SK-N-MC (cell line): ENCODE results near the gene HBEGF.

Experiments
- DNase-seq: peaks from one replicate; pipeline ENCODE4 v3.0.0-alpha.2; 2011; ENCODE audit warnings: low read depth, low spot score
- H3K27ac ChIP-seq: fragments of 200-600 bp; sonication (generic); 2 replicates; pipeline ENCODE4 v1.5.1; 2016; ENCODE audit warnings: mixed run types
- H3K36me3 ChIP-seq: fragments of 200-600 bp; sonication (generic); 2 replicates; pipeline ENCODE4 v1.6.1; 2017; ENCODE audit warnings: antibody characterized with exemption, low read length, mixed read lengths; ENCODE audit not compliant: insufficient read depth
- H3K4me3 ChIP-seq: fragments of 200-600 bp; sonication (generic); 2 replicates; pipeline ENCODE4 v1.5.1; 2016
- H3K9ac ChIP-seq: fragments of 200-600 bp; sonication (generic); 2 replicates; pipeline ENCODE4 v1.8.0; 2017; ENCODE audit warnings: mixed run types, mixed read lengths; ENCODE audit not compliant: insufficient read length
- H3K9me3 ChIP-seq: fragments of 200-600 bp; sonication (generic); 2 replicates; pipeline ENCODE4 v1.6.1; 2017; ENCODE audit warnings: low read depth, mild to moderate bottlenecking, antibody characterized with exemption, low read length, moderate library complexity, mixed read lengths
- EZH2 ChIP-seq: fragments of 200-600 bp; sonication (generic); IDR thresholded peaks from one replicate; pipeline ENCODE4 v1.6.1; 2017; ENCODE audit warnings: antibody characterized with exemption
- FOXP2 ChIP-seq: optimal IDR thresholded peaks from 2 replicates; pipeline ENCODE3; 2011; ENCODE audit warnings: mild to moderate bottlenecking, moderate library complexity; ENCODE audit not compliant: insufficient read depth; ENCODE audit errors: extremely low read length, control extremely low read depth
- POLR2AphosphoS5 ChIP-seq: IDR thresholded peaks from 2 replicates; pipeline ENCODE4 v1.6.1; 2012; ENCODE audit warnings: mild to moderate bottlenecking, low read depth, low read length, borderline replicate concordance

Gene HBEGF

GRCh38 chr5:140322751-140323731 lies 23.4 kb downstream of the HBEGF start:
- TF ChIP-seq POLR2AphosphoS5 (no peak), EZH2 (no peak), FOXP2 (no peak)
- no peak for DNase-seq
- Histone ChIP-seq H3K9me3 (no peaks in the 10 kb centered on the region), H3K9ac (no peak overlapping the region), H3K27ac (no peak overlapping the region), H3K36me3 (no peaks in the 10 kb centered on the region), H3K4me3 (no peak overlapping the region)

- no peaks in the 10 kb centered on the region for H3K9me3 ChIP-seq
- TF ChIP-seq EZH2 (no peak), POLR2AphosphoS5 (no peak), FOXP2 (no peak)
- H3K9ac ChIP-seq = no peak overlapping the region
- no peak overlapping the region for H3K4me3 ChIP-seq
- H3K27ac ChIP-seq = no peak overlapping the region
- DNase-seq = no peak
- no peaks in the 10 kb centered on the region for H3K36me3 ChIP-seq
These were observed 24.6 kb downstream of the HBEGF start for GRCh38 chr5:140321796-140322195.

GRCh38 chr5:140319833-140320232 lies 26.6 kb downstream of the HBEGF start:
- H3K27ac ChIP-seq = no peak overlapping the region
- no peak overlapping the region for H3K9ac ChIP-seq
- H3K9me3 ChIP-seq = no peaks in the 10 kb centered on the region
- no peak overlapping the region for H3K4me3 ChIP-seq
- DNase-seq = no peak
- H3K36me3 ChIP-seq = no peaks in the 10 kb centered on the region
- TF ChIP-seq POLR2AphosphoS5 (no peak), EZH2 (no peak), FOXP2 (no peak)

- TF ChIP-seq EZH2 = no peak
- TF ChIP-seq FOXP2 = no peak
- no peak for TF ChIP-seq POLR2AphosphoS5
- Histone ChIP-seq H3K9me3 (no peaks in the 10 kb centered on the region), H3K27ac (no peak overlapping the region), H3K9ac (no peak overlapping the region), H3K4me3 (no peak overlapping the region), H3K36me3 (no peaks in the 10 kb centered on the region)
- DNase-seq = no peak
These were observed 27.6 kb downstream of the HBEGF start for GRCh38 chr5:140318792-140319191.

DNA sequence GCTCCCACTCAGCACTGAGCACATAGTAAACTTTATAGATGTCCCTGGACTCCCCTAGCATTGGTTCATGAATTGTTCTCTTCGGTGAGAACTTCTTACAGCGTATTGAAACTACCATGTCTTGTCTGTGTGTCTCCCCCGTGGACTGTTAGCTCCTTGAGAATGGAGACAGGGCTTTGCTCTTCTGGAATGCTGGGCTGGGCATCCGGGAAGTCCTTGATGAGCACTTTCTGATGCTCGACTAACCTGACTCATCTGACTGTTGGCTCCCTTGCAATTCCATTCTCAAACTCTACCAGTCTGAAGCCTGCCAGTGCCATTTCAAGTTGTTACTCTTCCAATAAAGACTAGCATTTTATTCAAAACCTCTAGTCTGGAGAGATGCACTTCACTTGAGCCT lies 28.5 kb downstream of the HBEGF start:
- H3K4me3 ChIP-seq = no peak overlapping the region
- no peak overlapping the region for H3K27ac ChIP-seq
- H3K36me3 ChIP-seq = no peaks in the 10 kb centered on the region
- no peak overlapping the region for H3K9ac ChIP-seq
- DNase-seq = no peak
- TF ChIP-seq EZH2 = no peak
- H3K9me3 ChIP-seq = no peaks in the 10 kb centered on the region

GRCh38 chr5:140312791-140313189 lies 33.6 kb downstream of the HBEGF start:
- Histone ChIP-seq H3K36me3 (no peaks in the 10 kb centered on the region), H3K27ac (no peak overlapping the region), H3K4me3 (no peak overlapping the region), H3K9ac (no peak overlapping the region), H3K9me3 (no peaks in the 10 kb centered on the region)
- TF ChIP-seq FOXP2 = no peak
- no peak for TF ChIP-seq POLR2AphosphoS5
- no peak for TF ChIP-seq EZH2
- no peak for DNase-seq

GRCh38 chr5:140312067-140312790 lies 34.2 kb downstream of the HBEGF start:
- Histone ChIP-seq H3K9ac (no peak overlapping the region), H3K4me3 (no peak overlapping the region), H3K27ac (no peak overlapping the region), H3K36me3 (no peaks in the 10 kb centered on the region), H3K9me3 (no peaks in the 10 kb centered on the region)
- no peak for TF ChIP-seq EZH2
- no peak for TF ChIP-seq FOXP2
- TF ChIP-seq POLR2AphosphoS5 = no peak
- no peak for DNase-seq

- Histone ChIP-seq H3K9ac (no peak overlapping the region), H3K9me3 (no peaks in the 10 kb centered on the region), H3K36me3 (no peaks in the 10 kb centered on the region), H3K27ac (no peak overlapping the region), H3K4me3 (no peak overlapping the region)
- TF ChIP-seq POLR2AphosphoS5 (no peak), EZH2 (no peak), FOXP2 (no peak)
- DNase-seq = no peak
These were observed 35.4 kb downstream of the HBEGF start for GRCh38 chr5:140311011-140311467.

DNA sequence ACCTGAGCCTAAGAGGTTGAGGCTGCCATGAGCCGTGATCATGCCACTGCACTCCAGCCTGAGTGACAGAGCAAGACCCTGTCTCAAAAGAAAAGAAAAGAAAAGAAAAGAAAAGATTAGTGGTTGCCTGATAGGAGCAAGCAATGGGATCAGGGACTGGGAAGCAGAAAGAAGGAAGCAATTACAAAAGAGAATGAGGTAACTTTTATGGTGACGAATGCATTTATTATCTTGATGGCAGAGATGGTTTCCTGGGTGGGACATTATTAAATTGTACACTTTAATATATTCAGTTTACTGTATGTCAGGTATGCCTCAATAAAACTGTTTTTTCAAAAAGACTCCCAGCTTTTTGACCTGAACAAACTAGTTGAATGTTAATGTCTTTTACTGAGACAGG lies 36.0 kb downstream of the HBEGF start:
- no peaks in the 10 kb centered on the region for H3K9me3 ChIP-seq
- H3K4me3 ChIP-seq = no peak overlapping the region
- no peak overlapping the region for H3K9ac ChIP-seq
- DNase-seq = no peak
- TF ChIP-seq POLR2AphosphoS5 (no peak), FOXP2 (no peak), EZH2 (no peak)
- no peaks in the 10 kb centered on the region for H3K36me3 ChIP-seq
- H3K27ac ChIP-seq = no peak overlapping the region
